ENCODE results near the gene VWF. TPM values are rescaled to one million over a fixed set of nuclear protein-coding genes. Genes with fewer than 3 reads are reported as not detected.

Gene VWF
- total and polyA plus RNA-seq, 2 of the 13 experiments (the other 11 are each of a cell fraction or from before 2014, with no cell fraction given): 0.20 to 0.25 TPM

GRCh38 chr12:6038160-6038559 is 86.3 kb downstream of the VWF start:
- Histone ChIP-seq H3K9ac (ENCODE audit: insufficient read depth, low read depth, low read length) (no peak overlapping the region), H2AFZ (ENCODE audit: low read length) (no peak overlapping the region), H3K27ac (ENCODE audit: extremely low read length, insufficient read depth, low read length) (no peak overlapping the region), H3K36me3 (replicated peaks in 1 of 2; ENCODE audit: control insufficient read depth in 1 of 2, insufficient read depth in 2 of 2, low read length in 2 of 2) (no peaks in the 10 kb centered on the region), H3K4me3 (replicated peaks in 1 of 3; ENCODE audit: insufficient read depth in 1 of 3, low read depth in 2 of 3, low read length in 3 of 3) (no peak overlapping the region), H3K4me1 (ENCODE audit: insufficient read depth, low read length) (no peaks in the 10 kb centered on the region), H3K27me3 (ENCODE audit: control insufficient read depth in 1 of 2, insufficient read depth in 2 of 2, low read length in 2 of 2) (no peaks in the 10 kb centered on the region), H3K9me3 (ENCODE audit: low read length) (no peaks in the 10 kb centered on the region), H4K20me1 (ENCODE audit: insufficient read depth, low read length) (no peaks in the 10 kb centered on the region), H3K4me2 (ENCODE audit: low read depth, low read length) (no peak overlapping the region), H3K79me2 (ENCODE audit: insufficient read depth, low read length) (no peaks in the 10 kb centered on the region)
- in situ Hi-C loops (cut with HindIII; ENCODE audit: extremely low pct_ligation_motif_present, low pct_unique_long_range_greater_than_20kb) (loop anchor here (5.0 kb wide), 1 partner anchor 51 kb away; no protein-coding TSS in a partner anchor), intact Hi-C loops (cut with micrococcal nuclease; ENCODE audit: unreplicated experiment) (loop anchor here (1.0 kb wide), 2 partner anchors 50 to 72 kb away; no protein-coding TSS in a partner anchor)
- WGBS (ENCODE audit: low lambda C conversion rate): 29% methylated on average over 2 of the region's 8 CpGs
- FAIRE-seq (peak; percentile 89), ATAC-seq (peak; percentile 90), DNase-seq (ENCODE audit: low spot score) (peak; percentile 83)
- ChIA-PET POLR2A (no interaction called here), CTCF (ENCODE audit: low intra/inter-chr PET ratio, low total read pairs) (interaction anchor here (1.7 to 5.7 kb wide), 2 partner anchors 50 to 247 kb away, joined by 4 to 141 read pairs; no protein-coding TSS in a partner anchor)
- BruUV-seq (replicated peaks): no TSS peak
- TF ChIP-seq REPIN1 (CRISPR knock-in tag; IDR thresholded peaks at IDR 0.05; ENCODE audit: borderline replicate concordance, low read depth) (peak; percentile 56; the same call in 1 of the 2 replicates), ZSCAN5A (CRISPR knock-in tag; IDR thresholded peaks at IDR 0.05; ENCODE audit: borderline replicate concordance) (no peak), SMC3 (IDR thresholded peaks at IDR 0.05; ENCODE audit: low read length) (peak; percentile 96), SRSF4 (IDR thresholded peaks at IDR 0.05; ENCODE audit: low read depth, low read length, poor library complexity, severe bottlenecking) (no peak), KDM2A (CRISPR knock-in tag; IDR thresholded peaks at IDR 0.05; ENCODE audit: borderline replicate concordance, low read depth) (0 out of 2 replicates have a peak, but pooled peaks have one; percentile 29), ZNF777 (CRISPR knock-in tag; IDR thresholded peaks at IDR 0.05) (peak; percentile 53; the same call in 1 of the 2 replicates), HMGXB4 (CRISPR knock-in tag; IDR thresholded peaks at IDR 0.05; ENCODE audit: borderline replicate concordance in 1 of 2, low read depth in 1 of 2) (peak; percentile 67 to 75; a peak in 3 of 4 replicates), FOXA1 (IDR thresholded peaks at IDR 0.05) (no peak), FOXA1 (CRISPR knock-in tag; IDR thresholded peaks at IDR 0.05) (0 out of 2 replicates have a peak, but pooled peaks have one; percentile 9), SOX13 (IDR thresholded peaks at IDR 0.05) (no peak), SOX13 (CRISPR knock-in tag; conservative IDR thresholded peaks at IDR 0.05 in 1 of 2, IDR thresholded peaks at IDR 0.05 in 1 of 2) (no peak), RAD21 (CRISPR knock-in tag; IDR thresholded peaks at IDR 0.05) (peak; percentile 78), STAG1 (CRISPR knock-in tag; IDR thresholded peaks at IDR 0.05) (peak; percentile 59), CTCF (CRISPR knock-in tag; IDR thresholded peaks at IDR 0.05) (peak; percentile 85), TEAD3 (CRISPR knock-in tag; optimal IDR thresholded peaks at IDR 0.05; ENCODE audit: borderline replicate concordance) (peak; percentile 72), FOSL2 (CRISPR knock-in tag; IDR thresholded peaks at IDR 0.05) (0 out of 2 replicates have a peak, but pooled peaks have one; percentile 7), MAF1 (CRISPR knock-in tag; IDR thresholded peaks at IDR 0.05; ENCODE audit: borderline replicate concordance) (no peak), YY1 (IDR thresholded peaks at IDR 0.05; ENCODE audit: insufficient read depth, insufficient replicate concordance, low read depth, low read length) (peak; percentile 19), HNRNPUL1 (IDR thresholded peaks at IDR 0.05; ENCODE audit: low read depth, low read length) (no peak), PITX1 (CRISPR knock-in tag; IDR thresholded peaks at IDR 0.05) (0 out of 2 replicates have a peak, but pooled peaks have one; percentile 12)

Measured in HepG2 (cell line).